Bronchial epithelial cell (primary cell): ENCODE data around the gene HSF4. TPM values are rescaled to one million over a fixed set of nuclear protein-coding genes. Genes with fewer than 3 reads are reported as not detected.

ENCODE experiments used
- DNase-seq: peaks from one replicate; pipeline ENCODE4 v3.0.0-alpha.2; 2010; ENCODE audit warnings: low read depth
- FAIRE-seq: peaks from 2 replicates; lab custom pipeline; 2011; peaks lifted over from hg19 to GRCh38; lab: Jason Lieb, UNC
- H3K27me3 ChIP-seq: 2 replicates; pipeline ENCODE4 v1.5.1; 2011; ENCODE audit warnings: low read length; ENCODE audit not compliant: control insufficient read depth, insufficient read depth
- H3K36me3 ChIP-seq: 2 replicates; pipeline ENCODE4 v1.5.1; 2011; ENCODE audit warnings: low read length; ENCODE audit not compliant: control insufficient read depth, insufficient read depth
- H3K4me3 ChIP-seq: 2 replicates; pipeline ENCODE4 v1.5.1; 2011; ENCODE audit warnings: mild to moderate bottlenecking, low read depth, low read length, control low read depth
- CTCF ChIP-seq: IDR thresholded peaks from 2 replicates; pipeline ENCODE4 v1.5.1; 2011; ENCODE audit warnings: mild to moderate bottlenecking, moderate library complexity, low read length, control low read depth, inconsistent platforms; ENCODE audit not compliant: insufficient read depth, severe bottlenecking
- total RNA-seq: library from RNA; depleted of rRNA; stranded (reverse); fragments of >200 nt; gene quantifications from 2 replicates; pipeline ENCODE4 v1.2.1, GENCODE V29; 2014

Gene HSF4
- total RNA-seq, 1 donor from 2014 or later, result 3.7 TPM

- H3K36me3 ChIP-seq, result peaks cover 2% of the 10 kb centered on the region
- no peaks in the 10 kb centered on the region for H3K27me3 ChIP-seq
- TF ChIP-seq CTCF, result no peak
- no peak for FAIRE-seq
- H3K4me3 ChIP-seq, result peak overlapping the region; percentile 98
- peak; percentile 48 for DNase-seq
Observed at GRCh38 chr16:67158637-67159600, 5.6 kb upstream of the HSF4 start.

- Histone ChIP-seq H3K27me3 (peaks cover 14% of the 10 kb centered on the region), H3K36me3 (peaks cover 2% of the 10 kb centered on the region), H3K4me3 (no peak overlapping the region)
- FAIRE-seq (no peak), DNase-seq (no peak)
- no peak for TF ChIP-seq CTCF
Observed at GRCh38 chr16:67161595-67162058, 2.9 kb upstream of the HSF4 start.

- peak; percentile 23 for FAIRE-seq
- peaks cover 2% of the 10 kb centered on the region for H3K36me3 ChIP-seq
- TF ChIP-seq CTCF, result no peak
- H3K27me3 ChIP-seq, result peaks cover 14% of the 10 kb centered on the region
- DNase-seq, result no peak
- peak overlapping the region; percentile 21 for H3K4me3 ChIP-seq
Observed at GRCh38 chr16:67162506-67163163, 1.9 kb upstream of the HSF4 start.

GRCh38 chr16:67163164-67163998 is 1.2 kb upstream of the HSF4 start:
- Histone ChIP-seq H3K36me3 (peaks cover 2% of the 10 kb centered on the region), H3K4me3 (peak overlapping the region; percentile 21), H3K27me3 (peaks cover 14% of the 10 kb centered on the region)
- FAIRE-seq (no peak), DNase-seq (no peak)
- TF ChIP-seq CTCF, result no peak

GRCh38 chr16:67163999-67164558 is 466 bp upstream of the HSF4 start:
- H3K27me3 ChIP-seq, result peaks cover 14% of the 10 kb centered on the region
- DNase-seq (no peak), FAIRE-seq (no peak)
- H3K36me3 ChIP-seq, result peaks cover 2% of the 10 kb centered on the region
- peak overlapping the region; percentile 21 for H3K4me3 ChIP-seq
- TF ChIP-seq CTCF, result no peak
